ENCODE data around the gene CCT2. TPM values are rescaled to one million over a fixed set of nuclear protein-coding genes. Genes with fewer than 3 reads are reported as not detected.

Gene CCT2
- total and polyA plus RNA-seq, 3 experiments from 2014 or later: 141 to 415 (median 411) TPM

- CTCF ChIA-PET: no interaction called here
- no peaks in the 10 kb centered on the region for H3K4me1 Mint-ChIP-seq
- POLR2A ChIA-PET: no interaction called here
Measured at GRCh38 chr12:69627501-69627900, 42.2 kb downstream of the CCT2 start.

GRCh38 chr12:69630191-69630590 lies 44.9 kb downstream of the CCT2 start:
- no peaks in the 10 kb centered on the region for H3K27me3 ChIP-seq (ENCODE audit: insufficient read depth, low read length, poor library complexity, severe bottlenecking)
- POLR2A ChIA-PET: no interaction called here
- CTCF ChIA-PET: no interaction called here
- H3K4me1 Mint-ChIP-seq: no peaks in the 10 kb centered on the region
- no peaks in the 10 kb centered on the region for H3K9me3 ChIP-seq (ENCODE audit: low read length)
- no peaks in the 10 kb centered on the region for H3K9me3 Mint-ChIP-seq
- H3K4me3 ChIP-seq (ENCODE audit: low read length): no peak overlapping the region
- no peaks in the 10 kb centered on the region for H3K36me3 ChIP-seq (ENCODE audit: insufficient read depth, low read length)
- no peaks in the 10 kb centered on the region for H3K4me1 ChIP-seq (ENCODE audit: insufficient read depth, low read length)
- no peak for DNase-seq
- no peaks in the 10 kb centered on the region for H3K36me3 Mint-ChIP-seq
- H3K27me3 Mint-ChIP-seq: peaks cover 0 to 1% of the 10 kb centered on the region in 2 donors
- H3K27ac Mint-ChIP-seq: no peak overlapping the region
- no peak overlapping the region for H3K27ac ChIP-seq (ENCODE audit: low read depth, low read length)
- H3K4me3 Mint-ChIP-seq: no peak overlapping the region

More at GRCh38 chr12:69627501-69627900, 42.2 kb downstream of the CCT2 start:
- Mint-ChIP-seq H3K4me3 (no peak overlapping the region), H3K9me3 (no peaks in the 10 kb centered on the region), H3K36me3 (no peaks in the 10 kb centered on the region), H3K27me3 (peaks cover 3 to 6% of the 10 kb centered on the region in 2 donors), H3K27ac (peak overlapping the region in 1 of 8 donors; percentile 23)
- DNase-seq: no peak
- H3K36me3 ChIP-seq (ENCODE audit: insufficient read depth, low read length): no peaks in the 10 kb centered on the region
- H3K27ac ChIP-seq (ENCODE audit: low read depth, low read length): no peak overlapping the region
- H3K9me3 ChIP-seq (ENCODE audit: low read length): no peaks in the 10 kb centered on the region
- H3K4me1 ChIP-seq (ENCODE audit: insufficient read depth, low read length): no peaks in the 10 kb centered on the region
- no peaks in the 10 kb centered on the region for H3K27me3 ChIP-seq (ENCODE audit: insufficient read depth, low read length, poor library complexity, severe bottlenecking)
- H3K4me3 ChIP-seq (ENCODE audit: low read length): no peak overlapping the region

GRCh38 chr12:69633061-69633460 lies 47.8 kb downstream of the CCT2 start:
- H3K36me3 ChIP-seq (ENCODE audit: insufficient read depth, low read length): no peaks in the 10 kb centered on the region
- POLR2A ChIA-PET: no interaction called here
- H3K4me3 Mint-ChIP-seq: no peak overlapping the region
- H3K27ac Mint-ChIP-seq: peak overlapping the region in 1 of 8 donors; percentile 84
- no peaks in the 10 kb centered on the region for H3K27me3 Mint-ChIP-seq
- no peaks in the 10 kb centered on the region for H3K36me3 Mint-ChIP-seq
- H3K27ac ChIP-seq (ENCODE audit: low read depth, low read length): no peak overlapping the region
- no peaks in the 10 kb centered on the region for H3K9me3 ChIP-seq (ENCODE audit: low read length)
- no peak overlapping the region for H3K4me3 ChIP-seq (ENCODE audit: low read length)
- H3K9me3 Mint-ChIP-seq: no peaks in the 10 kb centered on the region
- CTCF ChIA-PET: no interaction called here
- H3K4me1 ChIP-seq (ENCODE audit: insufficient read depth, low read length): no peaks in the 10 kb centered on the region
- H3K4me1 Mint-ChIP-seq: no peaks in the 10 kb centered on the region
- no peaks in the 10 kb centered on the region for H3K27me3 ChIP-seq (ENCODE audit: insufficient read depth, low read length, poor library complexity, severe bottlenecking)
- DNase-seq: no peak

- H3K27ac ChIP-seq (ENCODE audit: low read depth, low read length): no peak overlapping the region
- DNase-seq: peak; percentile 30 to 68 (median 38)
- CTCF ChIA-PET: interaction anchor here (0.8 to 4.1 kb wide), 16 partner anchors 8 to 484 kb away, joined by 3 to 22 read pairs (median 4); no protein-coding TSS in a partner anchor
- no peak overlapping the region for H3K4me3 ChIP-seq (ENCODE audit: low read length)
- POLR2A ChIA-PET: no interaction called here
- no peak overlapping the region for H3K27ac Mint-ChIP-seq
- no peaks in the 10 kb centered on the region for H3K36me3 Mint-ChIP-seq
- H3K4me1 ChIP-seq (ENCODE audit: insufficient read depth, low read length): no peaks in the 10 kb centered on the region
- no peaks in the 10 kb centered on the region for H3K36me3 ChIP-seq (ENCODE audit: insufficient read depth, low read length)
- no peak overlapping the region for H3K4me3 Mint-ChIP-seq
- no peaks in the 10 kb centered on the region for H3K27me3 ChIP-seq (ENCODE audit: insufficient read depth, low read length, poor library complexity, severe bottlenecking)
- H3K9me3 Mint-ChIP-seq: no peaks in the 10 kb centered on the region
- H3K27me3 Mint-ChIP-seq: no peaks in the 10 kb centered on the region
- no peaks in the 10 kb centered on the region for H3K4me1 Mint-ChIP-seq
- no peaks in the 10 kb centered on the region for H3K9me3 ChIP-seq (ENCODE audit: low read length)
Measured at GRCh38 chr12:69639400-69640016, 54.2 kb downstream of the CCT2 start.

GRCh38 chr12:69641546-69641945 lies 56.3 kb downstream of the CCT2 start:
- H3K4me3 ChIP-seq (ENCODE audit: low read length): no peak overlapping the region
- ChIA-PET CTCF (interaction anchor here (4.1 kb wide), 1 partner anchor 284 kb away, joined by 22 read pairs; no protein-coding TSS in a partner anchor), POLR2A (no interaction called here)
- no peak overlapping the region for H3K27ac ChIP-seq (ENCODE audit: low read depth, low read length)
- H3K9me3 ChIP-seq (ENCODE audit: low read length): no peaks in the 10 kb centered on the region
- no peaks in the 10 kb centered on the region for H3K36me3 ChIP-seq (ENCODE audit: insufficient read depth, low read length)
- no peaks in the 10 kb centered on the region for H3K27me3 ChIP-seq (ENCODE audit: insufficient read depth, low read length, poor library complexity, severe bottlenecking)
- H3K27me3 Mint-ChIP-seq: no peaks in the 10 kb centered on the region
- no peaks in the 10 kb centered on the region for H3K36me3 Mint-ChIP-seq
- DNase-seq: no peak
- H3K4me3 Mint-ChIP-seq: no peak overlapping the region
- H3K9me3 Mint-ChIP-seq: no peaks in the 10 kb centered on the region
- H3K4me1 Mint-ChIP-seq: no peaks in the 10 kb centered on the region
- H3K27ac Mint-ChIP-seq: no peak overlapping the region
- no peaks in the 10 kb centered on the region for H3K4me1 ChIP-seq (ENCODE audit: insufficient read depth, low read length)

GRCh38 chr12:69642531-69642930 lies 57.3 kb downstream of the CCT2 start:
- POLR2A ChIA-PET: no interaction called here
- Histone ChIP-seq H3K4me1 (ENCODE audit: insufficient read depth, low read length) (no peaks in the 10 kb centered on the region), H3K27me3 (ENCODE audit: insufficient read depth, low read length, poor library complexity, severe bottlenecking) (no peaks in the 10 kb centered on the region), H3K36me3 (ENCODE audit: insufficient read depth, low read length) (no peaks in the 10 kb centered on the region), H3K9me3 (ENCODE audit: low read length) (no peaks in the 10 kb centered on the region), H3K27ac (ENCODE audit: low read depth, low read length) (no peak overlapping the region), H3K4me3 (ENCODE audit: low read length) (no peak overlapping the region)
- H3K36me3 Mint-ChIP-seq: no peaks in the 10 kb centered on the region
- peaks cover 0 to 5% of the 10 kb centered on the region in 2 donors for H3K27me3 Mint-ChIP-seq
- no peak for DNase-seq
- CTCF ChIA-PET: interaction anchor here (4.1 kb wide), 1 partner anchor 284 kb away, joined by 22 read pairs; no protein-coding TSS in a partner anchor
- H3K4me3 Mint-ChIP-seq: no peak overlapping the region
- peak overlapping the region in 1 of 8 donors; percentile 47 for H3K27ac Mint-ChIP-seq
- no peaks in the 10 kb centered on the region for H3K4me1 Mint-ChIP-seq
- no peaks in the 10 kb centered on the region for H3K9me3 Mint-ChIP-seq

GRCh38 chr12:69644511-69644910 lies 59.3 kb downstream of the CCT2 start:
- no peaks in the 10 kb centered on the region for H3K4me1 ChIP-seq (ENCODE audit: insufficient read depth, low read length)
- DNase-seq: no peak
- Mint-ChIP-seq H3K4me3 (no peak overlapping the region), H3K36me3 (no peaks in the 10 kb centered on the region), H3K9me3 (no peaks in the 10 kb centered on the region), H3K27ac (no peak overlapping the region), H3K4me1 (no peaks in the 10 kb centered on the region), H3K27me3 (peaks cover 2 to 20% of the 10 kb centered on the region in 2 donors)
- no peaks in the 10 kb centered on the region for H3K27me3 ChIP-seq (ENCODE audit: insufficient read depth, low read length, poor library complexity, severe bottlenecking)
- no peaks in the 10 kb centered on the region for H3K9me3 ChIP-seq (ENCODE audit: low read length)
- no peak overlapping the region for H3K27ac ChIP-seq (ENCODE audit: low read depth, low read length)
- no peaks in the 10 kb centered on the region for H3K36me3 ChIP-seq (ENCODE audit: insufficient read depth, low read length)
- CTCF ChIA-PET: interaction anchor here (0.5 to 1.3 kb wide), 2 partner anchors 162 to 287 kb away, joined by 3 to 4 read pairs; no protein-coding TSS in a partner anchor
- POLR2A ChIA-PET: no interaction called here
- no peak overlapping the region for H3K4me3 ChIP-seq (ENCODE audit: low read length)

GRCh38 chr12:69645031-69645430 lies 59.8 kb downstream of the CCT2 start:
- Histone ChIP-seq H3K4me1 (ENCODE audit: insufficient read depth, low read length) (no peaks in the 10 kb centered on the region), H3K9me3 (ENCODE audit: low read length) (no peaks in the 10 kb centered on the region), H3K27ac (ENCODE audit: low read depth, low read length) (no peak overlapping the region), H3K4me3 (ENCODE audit: low read length) (no peak overlapping the region), H3K27me3 (ENCODE audit: insufficient read depth, low read length, poor library complexity, severe bottlenecking) (no peaks in the 10 kb centered on the region), H3K36me3 (ENCODE audit: insufficient read depth, low read length) (no peaks in the 10 kb centered on the region)
- no peaks in the 10 kb centered on the region for H3K4me1 Mint-ChIP-seq
- CTCF ChIA-PET: interaction anchor here (1.0 to 1.3 kb wide), 2 partner anchors 286 to 288 kb away, joined by 3 read pairs; no protein-coding TSS in a partner anchor
- H3K27me3 Mint-ChIP-seq: peaks cover 3 to 21% of the 10 kb centered on the region in 2 donors
- POLR2A ChIA-PET: no interaction called here
- no peak overlapping the region for H3K4me3 Mint-ChIP-seq
- no peak overlapping the region for H3K27ac Mint-ChIP-seq
- no peaks in the 10 kb centered on the region for H3K36me3 Mint-ChIP-seq
- H3K9me3 Mint-ChIP-seq: no peaks in the 10 kb centered on the region
- no peak for DNase-seq

All from CD8-positive, alpha-beta memory T cell (primary cell).